ENCODE measurements around the gene ADAMTS14.

Gene ADAMTS14

GRCh38 chr10:70715853-70716795, 43.8 kb downstream of the ADAMTS14 start:
- no peak for DNase-seq (ENCODE audit: extremely low read depth in 1 of 2, low read depth in 1 of 2)

GRCh38 chr10:70722820-70723424, 50.6 kb downstream of the ADAMTS14 start:
- DNase-seq (ENCODE audit: extremely low read depth in 1 of 2, low read depth in 1 of 2), result no peak

DNA sequence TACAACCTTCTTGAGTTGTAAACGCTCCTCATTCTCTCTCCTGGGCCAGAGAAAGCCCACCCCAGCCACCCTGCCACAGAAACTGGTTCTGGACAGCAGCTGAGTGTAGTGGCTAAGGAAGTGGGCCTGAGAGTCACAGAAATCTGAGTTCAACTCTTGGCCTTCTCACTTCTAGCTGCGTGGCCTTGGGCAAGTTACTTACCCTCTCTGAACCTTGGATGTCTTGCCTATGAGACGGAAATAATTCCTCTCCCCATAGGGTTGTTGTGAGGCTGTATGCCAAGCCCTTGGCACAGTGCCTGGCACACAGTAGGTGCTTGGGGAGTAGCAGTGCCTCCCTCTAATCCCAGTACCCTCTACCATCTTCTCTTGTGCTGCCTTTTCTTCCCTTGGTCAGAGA, 51.5 kb downstream of the ADAMTS14 start:
- no peak for DNase-seq (ENCODE audit: extremely low read depth in 1 of 2, low read depth in 1 of 2)

DNA sequence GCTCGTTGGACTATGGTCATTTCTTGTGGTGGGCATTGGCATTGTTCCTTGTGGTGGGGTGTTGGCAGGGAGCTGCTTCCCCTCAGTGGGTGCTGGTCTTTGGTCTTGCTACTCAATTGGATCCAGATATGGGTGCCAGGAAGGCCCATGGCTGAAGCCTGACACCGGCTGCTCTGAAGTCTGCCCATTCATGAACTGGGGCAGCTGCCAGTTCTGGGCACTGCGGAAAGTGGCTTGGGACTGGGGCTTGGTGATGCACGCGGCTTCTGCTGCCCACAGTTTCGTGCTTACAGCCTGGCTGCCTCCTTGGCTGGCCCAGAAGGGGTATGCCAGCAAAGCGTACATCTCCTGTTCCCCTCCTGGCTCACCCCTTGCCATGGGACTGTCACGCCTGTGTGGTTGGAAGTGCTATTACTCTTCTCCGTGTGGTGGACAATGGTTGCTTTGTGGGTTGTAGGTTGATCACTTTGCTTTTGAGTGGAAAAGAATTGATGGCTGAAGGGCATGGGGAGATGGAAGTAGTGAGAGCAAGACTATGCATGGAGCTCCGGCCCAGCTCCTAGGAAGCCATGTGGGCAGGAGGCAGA, 54.7 kb downstream of the ADAMTS14 start:
- DNase-seq (ENCODE audit: extremely low read depth in 1 of 2, low read depth in 1 of 2), result no peak

GRCh38 chr10:70728328-70728727, 56.0 kb downstream of the ADAMTS14 start:
- DNase-seq (ENCODE audit: extremely low read depth in 1 of 2, low read depth in 1 of 2), result no peak

DNA sequence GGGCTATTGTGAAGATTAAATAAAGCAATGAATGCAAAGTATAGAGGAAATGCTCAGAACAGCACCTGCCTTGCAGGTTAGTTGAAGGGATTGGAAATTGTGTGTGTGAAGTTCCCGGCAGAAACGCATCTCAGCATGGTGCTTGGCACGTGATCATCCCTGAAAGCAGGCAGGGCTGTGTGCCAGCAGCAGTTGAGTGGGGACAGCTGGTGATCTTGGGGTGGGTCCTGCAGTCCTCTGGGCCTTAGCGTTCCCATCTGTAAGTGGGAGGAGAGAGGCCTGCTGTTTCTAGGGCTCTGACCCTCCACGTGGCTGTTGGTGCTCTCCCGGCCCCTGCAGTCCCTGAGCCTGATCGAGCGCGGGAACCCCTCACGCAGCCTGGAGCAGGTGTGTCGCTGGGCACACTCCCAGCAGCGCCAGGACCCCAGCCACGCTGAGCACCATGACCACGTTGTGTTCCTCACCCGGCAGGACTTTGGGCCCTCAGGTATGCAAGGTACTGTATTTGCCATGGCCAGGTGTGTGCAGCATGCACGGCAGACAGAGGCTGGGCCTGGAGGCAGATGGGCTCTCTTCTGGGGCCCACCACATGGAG, 57.6 kb downstream of the ADAMTS14 start:
- no peak for DNase-seq (ENCODE audit: extremely low read depth in 1 of 2, low read depth in 1 of 2)

DNA sequence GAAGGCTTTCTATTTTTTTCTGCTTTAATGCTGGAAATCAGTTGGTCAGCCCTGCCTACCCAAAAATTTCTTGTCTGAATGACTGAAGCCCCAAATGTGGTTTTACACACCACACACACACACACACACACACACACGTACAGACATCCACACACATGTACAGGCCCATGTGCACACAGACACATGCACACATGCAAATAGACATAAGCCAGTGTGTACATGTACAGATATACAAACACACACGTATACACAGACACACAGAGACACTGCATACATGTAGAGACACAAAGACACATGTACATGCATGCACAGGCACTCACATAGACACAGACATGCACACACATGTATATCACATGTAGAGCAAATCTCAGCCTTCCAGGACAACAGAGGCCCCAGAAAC, 58.6 kb downstream of the ADAMTS14 start:
- DNase-seq (ENCODE audit: extremely low read depth in 1 of 2, low read depth in 1 of 2), result no peak

- no peak for DNase-seq (ENCODE audit: extremely low read depth in 1 of 2, low read depth in 1 of 2)
These were observed 60.3 kb downstream of the ADAMTS14 start for GRCh38 chr10:70732569-70732968.

DNA sequence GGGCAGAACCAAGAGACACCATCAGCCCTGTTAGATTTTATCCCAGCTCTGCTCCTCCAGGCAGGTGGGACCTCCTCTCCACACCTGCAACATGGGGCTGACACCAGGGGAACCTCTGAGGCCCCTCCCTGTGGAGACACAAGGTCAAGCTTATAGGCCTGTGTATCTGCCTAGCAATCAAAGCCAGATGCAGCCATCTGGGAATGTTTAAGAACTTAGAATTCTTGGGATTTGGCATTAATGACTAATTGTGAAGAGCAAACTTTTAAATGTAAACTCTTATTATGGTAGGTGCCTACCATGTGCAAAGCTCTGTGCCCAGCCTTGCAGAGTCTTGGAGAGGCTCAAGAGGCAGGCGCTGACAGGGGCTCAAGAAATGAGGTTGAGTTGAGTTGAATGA, 60.7 kb downstream of the ADAMTS14 start:
- no peak for DNase-seq (ENCODE audit: extremely low read depth in 1 of 2, low read depth in 1 of 2)

- DNase-seq (ENCODE audit: extremely low read depth in 1 of 2, low read depth in 1 of 2), result no peak
These were observed 62.9 kb downstream of the ADAMTS14 start for GRCh38 chr10:70735161-70735560.

DNA sequence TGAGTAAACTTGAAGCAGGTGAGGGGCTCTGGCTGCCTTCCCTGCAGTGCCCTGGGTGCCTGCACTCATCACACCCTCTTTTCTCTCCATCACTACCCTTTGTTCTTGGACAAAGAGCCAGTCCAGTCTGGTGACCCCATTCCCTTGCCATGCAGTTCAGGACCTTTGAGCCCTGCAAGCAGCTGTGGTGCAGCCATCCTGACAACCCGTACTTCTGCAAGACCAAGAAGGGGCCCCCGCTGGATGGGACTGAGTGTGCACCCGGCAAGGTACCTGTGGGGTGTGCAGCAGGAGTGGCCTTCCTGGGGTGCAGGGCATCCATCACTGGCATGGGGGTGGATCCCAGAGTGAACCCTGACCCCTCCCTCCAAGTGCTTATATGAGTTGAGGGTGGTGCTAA, 64.2 kb downstream of the ADAMTS14 start:
- DNase-seq (ENCODE audit: extremely low read depth in 1 of 2, low read depth in 1 of 2), result no peak

GRCh38 chr10:70737250-70737649, 64.9 kb downstream of the ADAMTS14 start:
- DNase-seq (ENCODE audit: extremely low read depth in 1 of 2, low read depth in 1 of 2), result no peak

DNA sequence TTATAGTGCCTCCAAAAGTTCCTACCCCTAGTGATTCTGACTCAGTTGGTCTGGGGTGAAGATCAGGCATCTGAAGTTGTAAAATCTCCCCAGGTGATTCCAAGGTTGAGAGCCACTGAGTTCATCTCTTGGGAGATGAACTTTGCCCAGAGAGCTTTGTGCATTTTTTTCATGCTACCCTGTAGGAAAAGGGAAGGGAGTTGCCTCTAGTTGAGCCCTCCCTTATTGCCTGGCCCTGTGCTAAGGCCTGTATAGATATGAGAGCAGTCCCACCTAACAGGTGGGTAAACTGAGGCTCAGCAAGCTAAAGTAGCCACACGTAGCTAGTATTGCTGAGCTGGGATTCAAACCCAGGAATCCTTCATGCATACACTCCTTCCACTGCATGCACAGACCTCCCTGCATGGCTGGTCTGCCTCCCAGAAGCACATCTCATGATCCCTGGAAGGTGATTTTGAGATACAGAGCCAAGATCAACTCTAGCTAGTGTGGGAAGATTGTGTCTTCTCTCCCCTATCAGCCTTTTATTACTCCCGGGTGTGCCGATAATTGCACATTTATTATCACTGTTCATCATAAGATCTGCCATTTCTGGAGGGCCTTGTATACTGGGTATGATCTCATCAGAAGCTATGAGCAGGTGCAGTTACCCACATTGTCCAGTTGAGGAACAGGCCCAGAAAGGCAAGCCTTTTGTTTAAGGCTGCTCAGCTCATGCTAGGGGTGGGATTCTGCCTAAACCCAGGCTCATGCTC, 65.9 kb downstream of the ADAMTS14 start:
- no peak for DNase-seq (ENCODE audit: extremely low read depth in 1 of 2, low read depth in 1 of 2)

- DNase-seq (ENCODE audit: extremely low read depth in 1 of 2, low read depth in 1 of 2), result no peak
These were observed 66.4 kb downstream of the ADAMTS14 start for GRCh38 chr10:70738761-70739121.

GRCh38 chr10:70740406-70741288, 68.3 kb downstream of the ADAMTS14 start:
- no peak for DNase-seq (ENCODE audit: extremely low read depth in 1 of 2, low read depth in 1 of 2)

DNA sequence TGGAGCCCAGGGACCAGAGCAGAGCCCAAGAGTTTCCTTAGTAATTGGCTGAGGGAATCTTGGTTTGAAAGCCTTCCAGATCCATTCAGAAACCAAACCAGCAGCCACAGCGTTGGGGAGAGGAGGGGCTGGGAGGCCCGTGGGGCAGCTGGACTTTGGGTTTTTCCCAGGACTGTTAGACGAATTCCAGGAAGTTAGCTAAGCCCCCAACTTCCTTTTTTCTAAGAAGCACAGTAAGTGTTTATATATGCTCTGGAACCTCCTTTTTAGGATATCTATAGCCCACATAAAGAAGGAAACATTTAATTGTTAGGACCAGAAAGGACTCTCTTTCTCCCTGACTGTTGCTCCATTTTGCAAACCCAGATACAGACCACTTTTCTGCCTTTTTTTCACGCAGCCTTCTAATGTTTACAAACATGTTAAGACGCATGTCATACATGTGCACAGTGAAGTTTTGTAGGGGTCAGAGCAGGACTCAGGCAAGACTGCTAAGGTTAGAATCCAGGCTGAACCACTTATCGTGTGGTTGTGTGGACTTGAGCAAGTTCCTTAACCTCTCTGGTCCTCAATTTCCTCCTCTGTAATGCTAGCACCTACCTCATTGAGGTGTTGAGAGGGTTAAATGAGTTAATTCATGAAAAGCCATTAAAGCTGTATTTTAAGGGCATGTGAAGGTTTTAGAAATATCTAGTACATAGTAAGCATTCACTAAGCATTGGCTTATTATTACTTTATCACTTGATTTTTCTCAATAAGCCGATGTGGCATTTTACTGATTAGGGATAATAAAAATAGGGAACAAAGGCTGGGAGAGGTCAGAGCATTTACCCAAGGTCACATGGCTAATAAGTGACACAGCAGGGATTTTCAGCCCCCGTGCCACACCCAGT, 70.5 kb downstream of the ADAMTS14 start:
- DNase-seq (ENCODE audit: extremely low read depth in 1 of 2, low read depth in 1 of 2), result no peak

- no peak for DNase-seq (ENCODE audit: extremely low read depth in 1 of 2, low read depth in 1 of 2)
These were observed 71.1 kb downstream of the ADAMTS14 start for GRCh38 chr10:70743430-70743788.

DNA sequence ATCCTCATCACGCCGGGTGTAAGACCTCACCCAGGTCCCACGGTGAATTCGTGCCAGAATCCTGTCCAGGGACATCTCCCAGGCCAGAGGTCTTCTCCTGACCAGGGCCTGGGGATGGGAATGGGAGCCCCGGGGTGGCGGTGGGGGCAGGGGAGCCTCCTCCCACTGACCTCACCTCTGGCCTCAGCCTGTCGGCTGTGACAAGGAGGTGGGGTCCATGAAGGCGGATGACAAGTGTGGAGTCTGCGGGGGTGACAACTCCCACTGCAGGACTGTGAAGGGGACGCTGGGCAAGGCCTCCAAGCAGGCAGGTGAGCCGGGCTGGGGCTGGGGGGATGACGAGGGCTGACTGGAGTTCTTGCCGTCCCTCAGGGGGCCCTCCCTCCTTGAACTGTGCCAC, 71.6 kb downstream of the ADAMTS14 start:
- no peak for DNase-seq (ENCODE audit: extremely low read depth in 1 of 2, low read depth in 1 of 2)

DNA sequence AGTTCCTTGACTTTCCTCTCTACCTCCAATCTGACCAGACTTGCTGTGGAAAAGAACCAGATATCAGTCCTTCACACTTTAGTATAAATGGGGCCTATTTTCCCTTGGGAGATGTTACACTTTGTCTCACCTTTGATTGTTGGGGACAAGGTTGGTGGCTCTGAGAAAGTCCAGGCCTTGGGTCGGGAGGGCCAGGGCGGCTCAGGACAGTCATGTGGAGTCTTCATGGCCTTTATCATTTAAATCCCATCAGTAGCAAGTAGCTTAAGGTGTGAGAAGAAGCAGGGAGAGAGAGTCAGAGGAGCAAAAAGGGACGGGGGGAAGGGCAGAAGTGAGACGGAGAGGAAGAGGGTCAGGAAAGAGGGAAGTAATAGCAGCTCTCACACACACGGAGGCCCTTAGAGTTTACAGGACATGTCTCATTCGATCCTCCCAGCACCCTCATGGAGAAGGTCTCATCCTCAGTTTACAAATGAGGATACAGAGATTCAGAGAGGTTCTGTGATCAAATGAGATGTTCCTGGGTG, 72.4 kb downstream of the ADAMTS14 start:
- DNase-seq (ENCODE audit: extremely low read depth in 1 of 2, low read depth in 1 of 2), result no peak

Measured in activated CD8-positive, alpha-beta memory T cell treated with anti-CD3 and anti-CD28 coated beads for 1 hour (primary cell).